Activated CD8-positive, alpha-beta T cell treated with anti-CD3 and anti-CD28 coated beads for 36 hours (primary cell): ENCODE data around the gene REM1. TPM values are rescaled to one million over a fixed set of nuclear protein-coding genes. Genes with fewer than 3 reads are reported as not detected.
"Not testable (repeated sequence)": the region's sequence is repeated elsewhere in the genome, so short reads cannot be mapped to it uniquely, and the experiment has no call there.

Experiments used
- ATAC-seq: fragments of 200-7000 bp; cut with Tn5 transposase; one replicate; pipeline ENCODE4 v1.10.0; 2021; ENCODE audit warnings: mild to moderate bottlenecking, moderate library complexity
- CTCF ChIA-PET: fragments of 350-600 bp; sonication (Branson Sonifier 250); formaldehyde crosslinking; loops from one replicate; lab custom pipeline; 2021; ENCODE audit warnings: antibody characterized with exemption; lab: Charles Lee
- POLR2A ChIA-PET: fragments of 350-600 bp; sonication (Branson Sonifier 250); formaldehyde crosslinking; loops from one replicate; lab custom pipeline; 2021; ENCODE audit warnings: antibody characterized with exemption; lab: Charles Lee
- DNase-seq: peaks from one replicate; pipeline ENCODE4 v3.0.0-alpha.2; 2020
- H3K27ac Mint-ChIP-seq: one replicate; pipeline ENCODE4 v1.8.0; 2021; ENCODE audit warnings: mild to moderate bottlenecking, mixed read lengths
- H3K27me3 Mint-ChIP-seq: one replicate; pipeline ENCODE4 v1.8.0; 2021; ENCODE audit warnings: mixed read lengths
- H3K36me3 Mint-ChIP-seq: one replicate; pipeline ENCODE4 v1.8.0; 2021; ENCODE audit warnings: low read depth, mixed read lengths
- H3K4me1 Mint-ChIP-seq: one replicate; pipeline ENCODE4 v1.8.0; 2021; ENCODE audit warnings: low read depth, mixed read lengths
- H3K4me3 Mint-ChIP-seq: one replicate; pipeline ENCODE4 v1.8.0; 2021; ENCODE audit warnings: mild to moderate bottlenecking, moderate library complexity, mixed read lengths
- H3K9me3 Mint-ChIP-seq: one replicate; pipeline ENCODE4 v1.8.0; 2021; ENCODE audit warnings: mixed read lengths
- CTCF ChIP-seq: fragments of 200-600 bp; IDR thresholded peaks from one replicate; pipeline ENCODE4 v1.8.0; 2022; ENCODE audit warnings: antibody characterized with exemption, mild to moderate bottlenecking
- intact Hi-C: fragments of 100-400 bp; cut with micrococcal nuclease; formaldehyde crosslinking; loops from one replicate; pipeline ENCODE4 v1.10.0; 2022
- total RNA-seq, 2 experiments: library from RNA; stranded (reverse); gene quantifications; one replicate each; pipeline ENCODE4 v1.2.3, GENCODE V29; 2021

The REM1 gene
- total RNA-seq, 2 experiments from 2014 or later = not detected

- H3K9me3 Mint-ChIP-seq = no peaks in the 10 kb centered on the region
- ChIA-PET POLR2A (no interaction called here), CTCF (no interaction called here)
- H3K27me3 Mint-ChIP-seq = peaks cover 14% of the 10 kb centered on the region
- no peak overlapping the region for H3K27ac Mint-ChIP-seq
- no peak for ATAC-seq
- H3K36me3 Mint-ChIP-seq = no peaks in the 10 kb centered on the region
- H3K4me3 Mint-ChIP-seq = no peak overlapping the region
- no peaks in the 10 kb centered on the region for H3K4me1 Mint-ChIP-seq
- intact Hi-C loops = no loop called here
- no peak for DNase-seq
- TF ChIP-seq CTCF = no peak
These were observed 21.7 kb downstream of the REM1 start for GRCh38 chr20:31496761-31497295.

- H3K27ac Mint-ChIP-seq = no peak overlapping the region
- intact Hi-C loops = no loop called here
- H3K27me3 Mint-ChIP-seq = peaks cover 14% of the 10 kb centered on the region
- TF ChIP-seq CTCF = no peak
- H3K4me3 Mint-ChIP-seq = no peak overlapping the region
- no peak for ATAC-seq
- ChIA-PET CTCF (interaction anchor here (0.9 to 1.4 kb wide), 2 partner anchors 37 to 42 kb away, joined by 3 read pairs; no protein-coding TSS in a partner anchor), POLR2A (no interaction called here)
- H3K4me1 Mint-ChIP-seq = no peaks in the 10 kb centered on the region
- H3K9me3 Mint-ChIP-seq = no peaks in the 10 kb centered on the region
- no peak for DNase-seq
- no peaks in the 10 kb centered on the region for H3K36me3 Mint-ChIP-seq
These were observed 22.9 kb downstream of the REM1 start for GRCh38 chr20:31497838-31498540.

DNA sequence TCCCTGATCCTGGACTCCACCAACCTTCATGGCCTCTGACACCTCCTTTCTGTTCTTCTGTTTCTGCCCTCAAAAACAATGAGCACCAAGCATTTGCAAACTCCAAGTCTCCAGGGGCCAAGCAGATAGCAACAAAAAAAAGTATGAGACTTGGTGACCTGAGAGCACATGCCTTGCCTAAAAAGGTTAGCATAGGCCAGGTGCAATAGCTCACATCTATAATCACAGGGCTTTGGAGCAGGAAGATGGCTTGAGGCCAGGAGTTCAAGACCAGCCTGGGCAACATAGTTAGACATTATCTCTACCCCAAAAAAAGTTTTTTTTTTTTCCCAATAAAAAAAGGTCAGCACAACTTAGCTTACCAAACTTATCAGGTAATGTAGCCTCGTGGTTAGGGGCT is 25.4 kb downstream of the REM1 start:
- ATAC-seq = no peak
- TF ChIP-seq CTCF = no peak
- no peaks in the 10 kb centered on the region for H3K9me3 Mint-ChIP-seq
- POLR2A ChIA-PET = no interaction called here
- H3K4me1 Mint-ChIP-seq = peaks cover 2% of the 10 kb centered on the region
- H3K27ac Mint-ChIP-seq = no peak overlapping the region
- intact Hi-C loops = no loop called here
- no peaks in the 10 kb centered on the region for H3K36me3 Mint-ChIP-seq
- H3K27me3 Mint-ChIP-seq = peaks cover 5% of the 10 kb centered on the region
- DNase-seq = no peak
- CTCF ChIA-PET = interaction anchor here (3.5 to 5.9 kb wide), 3 partner anchors 13 to 86 kb away, joined by 30 to 129 read pairs (median 30); partner anchors contain the start of gene HM13
- H3K4me3 Mint-ChIP-seq = no peak overlapping the region

GRCh38 chr20:31502884-31503673 is 28.0 kb downstream of the REM1 start:
- not testable (repeated sequence) for H3K4me1 Mint-ChIP-seq, H3K36me3 Mint-ChIP-seq, H3K27me3 Mint-ChIP-seq, H3K27ac Mint-ChIP-seq, H3K9me3 Mint-ChIP-seq, H3K4me3 Mint-ChIP-seq
- CTCF ChIA-PET = interaction anchor here (0.6 to 5.9 kb wide), 38 partner anchors 8 to 222 kb away, joined by 3 to 129 read pairs (median 4); partner anchors contain the start of genes DEFB123, DEFB124, HM13 and REM1
- intact Hi-C loops = loop anchor here (1.0 kb wide), 1 partner anchor 43 kb away; no protein-coding TSS in a partner anchor
- peak; percentile 98 for ATAC-seq
- peak; percentile 93 for TF ChIP-seq CTCF
- peak; percentile 86 for DNase-seq
- POLR2A ChIA-PET = interaction anchor here (0.8 to 1.0 kb wide), 2 partner anchors 14 to 21 kb away, joined by 3 to 4 read pairs; no protein-coding TSS in a partner anchor
